Testis (tissue), 3 donors: ENCODE results near the gene RNU6-1. TPM values are rescaled to one million over a fixed set of nuclear protein-coding genes. Genes with fewer than 3 reads are reported as not detected.

Source experiments
- DNase-seq: peaks from one replicate; pipeline ENCODE4 v3.0.0-alpha.2; 2019
- H3K27ac ChIP-seq, 2 donors: fragments of 200-600 bp; sonication (generic); one replicate each; pipeline ENCODE4 v1.5.1; 2019
- H3K27me3 ChIP-seq: fragments of 200-600 bp; sonication (generic); one replicate; pipeline ENCODE4 v1.5.1; 2019
- H3K36me3 ChIP-seq: fragments of 200-600 bp; sonication (generic); one replicate; pipeline ENCODE4 v1.5.1; 2017; ENCODE audit warnings: low read depth; ENCODE audit errors: missing control alignments
- H3K4me1 ChIP-seq: fragments of 200-600 bp; sonication (generic); one replicate; pipeline ENCODE4 v1.5.1; 2019
- H3K4me3 ChIP-seq, 2 donors: fragments of 200-600 bp; sonication (generic); one replicate each; pipeline ENCODE4 v1.5.1; 2017 to 2019
- H3K9me3 ChIP-seq: fragments of 200-600 bp; sonication (generic); one replicate; pipeline ENCODE4 v1.5.1; 2017
- CTCF ChIP-seq, 3 experiments: fragments of 450-650 bp in 2 of 3; fragments of 200-600 bp in 1 of 3; sonication (generic) in 1 of 3; IDR thresholded peaks; one replicate each; pipeline ENCODE4 v1.5.1; 2016 to 2019; ENCODE audit warnings: antibody characterized with exemption in 3 of 3, mild to moderate bottlenecking in 2 of 3, moderate library complexity in 1 of 3
- POLR2A ChIP-seq: fragments of 450-650 bp; IDR thresholded peaks from one replicate; pipeline ENCODE4 v1.6.1; 2017; ENCODE audit warnings: antibody characterized with exemption, mild to moderate bottlenecking, moderate library complexity
- WGBS, 2 donors: methylation state at CpG; one replicate each; pipeline ENCODE4 v1.1.5; 2018; 5-methylcytosine and 5-hydroxymethylcytosine counted together
- intact Hi-C: fragments of 100-400 bp; cut with DNase I; formaldehyde crosslinking; loops from one replicate; pipeline ENCODE4 v1.15.1; 2023; ENCODE audit warnings: low total_unique reads
- polyA plus RNA-seq: library from polyadenylated mRNA; stranded (reverse); fragments of 350-450 nt; fragmentation: Illumina TruSeq; extraction: RNeasy Lipid Tissue Mini Kit (QIAGEN cat#74804); gene quantifications from one replicate; pipeline ENCODE4 v1.2.3, GENCODE V29; 2014; ENCODE audit warnings: low read depth, low replicate concordance; ENCODE audit not compliant: insufficient read depth
- total RNA-seq, 2 donors: library from RNA; depleted of rRNA; stranded (reverse); fragments of >200 nt; gene quantifications; one replicate each; pipeline ENCODE4 v1.2.3, GENCODE V29; 2016

RNU6-1 gene
- total and polyA plus RNA-seq, 3 donors from 2014 or later, result not detected

GRCh38 chr15:67832897-67833709, 6.7 kb downstream of the RNU6-1 start:
- H3K27ac ChIP-seq, result no peak overlapping the region
- intact Hi-C loops, result loop anchor here (10.0 kb wide), 2 partner anchors 308 to 378 kb away; partner anchors contain the start of gene C15orf61
- WGBS, 2 donors, result 26% methylated on average over 30 to 32 of the region's 32 CpGs
- H3K36me3 ChIP-seq, result no peaks in the 10 kb centered on the region
- H3K4me3 ChIP-seq, result no peak overlapping the region
- TF ChIP-seq CTCF (IDR thresholded peaks at IDR 0.05) (no peak), POLR2A (no peak)
- H3K27me3 ChIP-seq, result peaks cover 7% of the 10 kb centered on the region
- H3K4me1 ChIP-seq, result peaks cover 23% of the 10 kb centered on the region
- H3K9me3 ChIP-seq, result no peaks in the 10 kb centered on the region
- no peak for DNase-seq

GRCh38 chr15:67832031-67832551, 7.8 kb downstream of the RNU6-1 start:
- intact Hi-C loops, result loop anchor here (10.0 kb wide), 2 partner anchors 307 to 377 kb away; partner anchors contain the start of gene C15orf61
- Histone ChIP-seq H3K9me3 (no peaks in the 10 kb centered on the region), H3K36me3 (no peaks in the 10 kb centered on the region), H3K27me3 (peaks cover 7% of the 10 kb centered on the region), H3K4me3 (no peak overlapping the region), H3K4me1 (peaks cover 23% of the 10 kb centered on the region), H3K27ac (no peak overlapping the region)
- TF ChIP-seq POLR2A (no peak), CTCF (IDR thresholded peaks at IDR 0.05) (peak in 1 of 3 experiments; percentile 23)
- WGBS, 2 donors, result 52 to 53% methylated on average over 9 of the region's 9 CpGs
- DNase-seq, result no peak

GRCh38 chr15:67831363-67831762, 8.5 kb downstream of the RNU6-1 start:
- peaks cover 23% of the 10 kb centered on the region for H3K4me1 ChIP-seq
- H3K27ac ChIP-seq, result no peak overlapping the region
- no peak for DNase-seq
- peaks cover 7% of the 10 kb centered on the region for H3K27me3 ChIP-seq
- no peak for TF ChIP-seq CTCF (IDR thresholded peaks at IDR 0.05)
- TF ChIP-seq POLR2A, result no peak
- intact Hi-C loops, result loop anchor here (10.0 kb wide), 2 partner anchors 307 to 377 kb away; partner anchors contain the start of gene C15orf61
- no peaks in the 10 kb centered on the region for H3K9me3 ChIP-seq
- no peaks in the 10 kb centered on the region for H3K36me3 ChIP-seq
- H3K4me3 ChIP-seq, result no peak overlapping the region

DNA sequence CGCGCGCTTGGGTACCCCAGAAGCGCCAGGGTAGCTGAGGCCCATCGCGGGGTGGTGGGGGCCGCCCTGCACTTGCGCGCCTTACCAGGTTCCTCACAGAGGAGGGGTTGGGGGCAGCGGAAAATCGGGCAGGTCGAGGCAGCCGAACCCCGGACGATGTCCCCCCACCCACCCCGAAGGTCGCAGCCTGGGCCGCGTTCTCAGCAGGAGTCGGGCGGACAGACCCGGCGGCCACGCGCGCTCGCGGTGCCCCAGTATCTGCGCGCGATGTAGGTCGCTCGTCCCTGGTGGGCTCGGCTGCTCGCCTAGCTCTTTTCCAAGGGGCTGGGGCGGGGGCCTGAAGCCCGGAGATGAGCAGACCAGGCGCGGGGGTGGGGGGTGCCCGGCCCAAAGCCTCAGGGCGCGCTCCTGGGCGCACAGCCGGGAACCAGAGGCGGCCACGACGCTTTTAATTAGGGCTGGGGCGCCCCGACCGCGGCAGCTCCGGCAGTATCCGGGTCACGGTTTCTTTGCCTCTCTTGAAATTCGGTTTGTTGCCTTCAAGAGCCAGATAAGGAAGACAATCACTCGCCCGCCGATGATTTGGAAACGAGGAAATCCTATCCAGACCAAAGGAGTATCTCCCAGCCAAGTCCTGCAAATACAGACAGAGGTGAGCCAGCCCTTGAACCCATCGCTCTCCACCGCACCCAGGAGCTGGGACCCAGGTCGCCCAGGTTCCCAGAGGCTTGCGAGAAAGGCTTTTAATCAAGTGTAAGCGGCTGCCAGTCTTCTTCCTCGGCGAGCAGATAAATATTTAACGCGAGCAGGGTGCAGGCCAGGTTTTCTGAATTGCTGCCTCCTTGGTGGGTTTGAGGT, 10.0 kb downstream of the RNU6-1 start:
- intact Hi-C loops, result loop anchor here (10.0 kb wide), 2 partner anchors 305 to 375 kb away; partner anchors contain the start of gene C15orf61
- H3K4me1 ChIP-seq, result peaks cover 25% of the 10 kb centered on the region

More for the DNA sequence above, 10.0 kb downstream of the RNU6-1 start:
- WGBS, 2 donors, result 25 to 26% methylated on average over 17 to 67 of the region's 68 CpGs
- H3K36me3 ChIP-seq, result no peaks in the 10 kb centered on the region
- H3K9me3 ChIP-seq, result no peaks in the 10 kb centered on the region
- H3K27ac ChIP-seq, result no peak overlapping the region
- no peak for DNase-seq
- TF ChIP-seq POLR2A (no peak), CTCF (IDR thresholded peaks at IDR 0.05) (no peak)
- peaks cover 7% of the 10 kb centered on the region for H3K27me3 ChIP-seq
- no peak overlapping the region for H3K4me3 ChIP-seq
